HCT116 (cell line): ENCODE results near the gene TMEM205. TPM values are rescaled to one million over a fixed set of nuclear protein-coding genes. Genes with fewer than 3 reads are reported as not detected.

Experiments used
- ATAC-seq: fragments of 200-7000 bp; cut with Tn5 transposase; 2 replicates; pipeline ENCODE4 v1.9.1; 2020; ENCODE audit warnings: mild to moderate bottlenecking, moderate library complexity
- BruUV-seq: library from RNA; stranded (reverse); fragments of 400-500 nt; replicated peaks from 2 replicates; lab custom pipeline; 2021; lab: Mats Ljungman, UMichigan
- CTCF ChIA-PET: fragments of 300-600 bp; sonication (Branson Sonifier 250); formaldehyde crosslinking; loops from one replicate; lab custom pipeline; 2021; ENCODE audit warnings: antibody characterized with exemption; lab: Charles Lee
- POLR2A ChIA-PET: fragments of 300-600, 350-600 bp; sonication (Branson Sonifier 250); formaldehyde crosslinking; loops from one replicate; lab custom pipeline; 2021; ENCODE audit warnings: antibody characterized with exemption; lab: Charles Lee
- RAD21 ChIA-PET, 2 experiments: fragments of 300-600 bp; sonication (Branson Sonifier 250); formaldehyde crosslinking; loops; one replicate each; lab custom pipeline; 2023; ENCODE audit warnings: low total read pairs in 2 of 2; ENCODE audit not compliant: uncharacterized antibody in 2 of 2, unreplicated experiment in 2 of 2, low non-redundant PET in 1 of 2; lab: Charles Lee
- DNase-seq: peaks from one replicate; pipeline ENCODE4 v3.0.0-alpha.2; 2010; ENCODE audit warnings: low read depth, low spot score
- H2AFZ ChIP-seq: fragments of 200-600 bp; shearing (Covaris generic), sonication (generic); 2 replicates; pipeline ENCODE4 v1.6.1; 2017; ENCODE audit warnings: low read depth, mixed run types, mixed read lengths, antibody characterized with exemption, low read length; ENCODE audit not compliant: poor library complexity, severe bottlenecking
- H3K27ac ChIP-seq: 2 replicates; pipeline ENCODE4 v1.5.1; 2012; ENCODE audit warnings: low read depth, low read length
- H3K27me3 ChIP-seq: fragments of 200-600 bp; sonication (generic); 2 replicates; pipeline ENCODE4 v1.6.1; 2016; ENCODE audit warnings: mixed run types, low read length, mixed read lengths; ENCODE audit not compliant: insufficient read depth
- H3K36me3 ChIP-seq, 2 experiments: fragments of 200-500 bp in 1 of 2; fragments of 200-600 bp in 1 of 2; sonication (Bioruptor generic) in 1 of 2; sonication (generic) in 1 of 2; 2 replicates each; pipeline versions ENCODE4 v1.5.1 to v1.6.1; 2014 to 2016; ENCODE audit warnings: low read length in 2 of 2, inconsistent platforms in 1 of 2, mixed read lengths in 1 of 2, mixed run types in 1 of 2; ENCODE audit not compliant: insufficient read depth in 2 of 2, control insufficient read depth in 1 of 2
- H3K4me1 ChIP-seq, 2 experiments: fragments of 200-600 bp in 1 of 2; sonication (generic) in 1 of 2; 2 replicates each; pipeline versions ENCODE4 v1.5.1 to v1.6.1; 2012 to 2017; ENCODE audit warnings: low read length in 2 of 2, inconsistent platforms in 1 of 2, mild to moderate bottlenecking in 1 of 2, mixed read lengths in 1 of 2, mixed run types in 1 of 2, moderate library complexity in 1 of 2; ENCODE audit not compliant: insufficient read depth in 2 of 2, control insufficient read depth in 1 of 2
- H3K4me2 ChIP-seq: fragments of 200-600 bp; sonication (generic); 2 replicates; pipeline ENCODE4 v1.6.1; 2017; ENCODE audit warnings: mixed run types, low read length, mixed read lengths
- H3K4me3 ChIP-seq, 2 experiments: fragments of 200-600 bp in 1 of 2; sonication (generic) in 1 of 2; replicated peaks in 1 of 2; 2 replicates each; pipeline ENCODE4 v1.5.1; 2011 to 2016; ENCODE audit warnings: low read length in 2 of 2, control low read depth in 1 of 2, low read depth in 1 of 2, mild to moderate bottlenecking in 1 of 2, mixed read lengths in 1 of 2, mixed run types in 1 of 2
- H3K79me2 ChIP-seq: fragments of 200-600 bp; sonication (generic); 2 replicates; pipeline ENCODE4 v1.6.1; 2017; ENCODE audit warnings: mild to moderate bottlenecking, mixed run types, low read length, moderate library complexity, mixed read lengths; ENCODE audit not compliant: insufficient read depth
- H3K9ac ChIP-seq: fragments of 200-600 bp; sonication (generic); 2 replicates; pipeline ENCODE4 v1.6.1; 2016; ENCODE audit warnings: low read length, mixed read lengths
- H3K9me2 ChIP-seq: fragments of 200-600 bp; sonication (generic), shearing (Covaris generic); 2 replicates; pipeline ENCODE4 v1.6.1; 2017; ENCODE audit warnings: mixed run types, mild to moderate bottlenecking, moderate library complexity; ENCODE audit not compliant: insufficient read depth
- H3K9me3 ChIP-seq, 2 experiments: fragments of 200-500 bp in 1 of 2; fragments of 200-600 bp in 1 of 2; sonication (Bioruptor generic) in 1 of 2; sonication (generic) in 1 of 2; 2 replicates each; pipeline ENCODE4 v1.6.1; 2014 to 2017; ENCODE audit warnings: low read length in 2 of 2, mixed read lengths in 2 of 2, inconsistent platforms in 1 of 2, low read depth in 1 of 2, mild to moderate bottlenecking in 1 of 2, mixed run types in 1 of 2, moderate library complexity in 1 of 2; ENCODE audit not compliant: control insufficient read depth in 1 of 2, insufficient read depth in 1 of 2
- H4K20me1 ChIP-seq: fragments of 200-600 bp; sonication (generic), shearing (Covaris generic); 2 replicates; pipeline ENCODE4 v1.6.1; 2017; ENCODE audit warnings: mixed run types, mild to moderate bottlenecking, moderate library complexity; ENCODE audit not compliant: insufficient read depth
- CBX3 ChIP-seq: IDR thresholded peaks from 2 replicates; pipeline ENCODE4 v1.6.1; 2012; ENCODE audit warnings: low read depth
- CEBPB ChIP-seq: IDR thresholded peaks from 2 replicates; pipeline ENCODE4 v1.6.1; 2012; ENCODE audit warnings: low read depth
- EGR1 ChIP-seq: IDR thresholded peaks from 2 replicates; pipeline ENCODE4 v1.6.1; 2012; ENCODE audit warnings: low read depth
- ELF1 ChIP-seq: IDR thresholded peaks from 2 replicates; pipeline ENCODE4 v1.6.1; 2012; ENCODE audit warnings: low read depth, borderline replicate concordance
- EZH2phosphoT487 ChIP-seq: fragments of 200-600 bp; IDR thresholded peaks from 2 replicates; pipeline ENCODE4 v1.6.1; 2018; ENCODE audit warnings: antibody characterized with exemption, borderline replicate concordance
- FOSL1 ChIP-seq: IDR thresholded peaks from 2 replicates; pipeline ENCODE4 v1.6.1; 2012; ENCODE audit warnings: low read depth
- JUND ChIP-seq: IDR thresholded peaks from 2 replicates; pipeline ENCODE4 v1.6.1; 2012
- MAX ChIP-seq: IDR thresholded peaks from 2 replicates; pipeline ENCODE4 v1.6.1; 2012
- POLR2A ChIP-seq: IDR thresholded peaks from 2 replicates; pipeline ENCODE4 v1.7.0; 2011; ENCODE audit warnings: borderline replicate concordance; ENCODE audit not compliant: insufficient read depth, insufficient read length; ENCODE audit errors: extremely low read depth
- POLR2AphosphoS5 ChIP-seq: IDR thresholded peaks from 2 replicates; pipeline ENCODE4 v1.6.1; 2011; ENCODE audit warnings: mild to moderate bottlenecking, low read depth, low read length, moderate library complexity
- REST ChIP-seq: IDR thresholded peaks from 2 replicates; pipeline ENCODE4 v1.6.1; 2012; ENCODE audit warnings: low read depth
- SIN3A ChIP-seq: IDR thresholded peaks from 2 replicates; pipeline ENCODE4 v1.6.1; 2012; ENCODE audit warnings: low read depth
- SP1 ChIP-seq: IDR thresholded peaks from 2 replicates; pipeline ENCODE4 v1.6.1; 2012; ENCODE audit warnings: low read depth
- SRF ChIP-seq: IDR thresholded peaks from 2 replicates; pipeline ENCODE4 v1.6.1; 2012; ENCODE audit warnings: low read depth
- TCF7L2 ChIP-seq: IDR thresholded peaks from 2 replicates; pipeline ENCODE4 v1.7.0; 2011; ENCODE audit warnings: borderline replicate concordance, inconsistent platforms; ENCODE audit not compliant: insufficient read depth, insufficient read length; ENCODE audit errors: extremely low read depth
- ZFX ChIP-seq: fragments of 450-650 bp; IDR thresholded peaks from 2 replicates; pipeline ENCODE4 v1.6.1; 2017
- ZNF274 ChIP-seq: fragments of 200-500 bp; sonication (Bioruptor generic); IDR thresholded peaks from 2 replicates; pipeline ENCODE4 v1.6.1; 2014; ENCODE audit warnings: mild to moderate bottlenecking, low read depth, low read length, inconsistent platforms
- intact Hi-C: fragments of 100-400 bp; cut with micrococcal nuclease; formaldehyde crosslinking; loops from 2 replicates; pipeline ENCODE4 v1.10.0; 2022
- total RNA-seq: library from RNA; stranded (reverse); gene quantifications from one replicate; pipeline ENCODE4 v1.2.1, GENCODE V29; 2021; ENCODE audit not compliant: unreplicated experiment
- TF ChIP-seq, protein P1 (sequence below): IDR thresholded peaks from 2 replicates; pipeline ENCODE4 v1.6.1; 2012
- TF ChIP-seq, protein P2 (sequence below), 3 experiments: fragments of 200-600 bp in 1 of 3; sonication (generic) in 1 of 3; IDR thresholded peaks in 2 of 3; conservative IDR thresholded peaks in 1 of 3; 2 replicates each; pipeline ENCODE4 v1.5.1; 2012 to 2017; ENCODE audit warnings: low read depth in 2 of 3, low read length in 2 of 3, antibody characterized with exemption in 1 of 3, borderline replicate concordance in 1 of 3, control low read depth in 1 of 3, mild to moderate bottlenecking in 1 of 3, mixed read lengths in 1 of 3, mixed run types in 1 of 3, moderate library complexity in 1 of 3; ENCODE audit not compliant: insufficient read depth in 1 of 3

TMEM205 gene
- total RNA-seq, 1 experiment from 2014 or later = 55.9 TPM

GRCh38 chr19:11377756-11378155, 31.7 kb upstream of the TMEM205 start:
- Histone ChIP-seq H3K27ac (peak overlapping the region; percentile 72), H3K9me2 (no peaks in the 10 kb centered on the region), H3K9me3 (no peaks in the 10 kb centered on the region), H3K4me2 (peak overlapping the region; percentile 97), H3K27me3 (no peaks in the 10 kb centered on the region), H3K36me3 (no peaks in the 10 kb centered on the region), H3K4me3 (no peak overlapping the region), H3K9ac (peak overlapping the region; percentile 51; the same call in 1 of the 2 replicates), H2AFZ (no peak overlapping the region), H3K79me2 (peaks cover 7% of the 10 kb centered on the region; the same call in 1 of the 2 replicates), H4K20me1 (no peaks in the 10 kb centered on the region), H3K4me1 (peaks cover 56 to 77% of the 10 kb centered on the region in 2 experiments)
- ChIA-PET RAD21 (no interaction called here), CTCF (interaction anchor here (1.0 to 1.7 kb wide), 4 partner anchors 57 to 107 kb away, joined by 3 to 8 read pairs (median 6); partner anchors contain the start of genes ODAD3 and PRKCSH), POLR2A (interaction anchor here (0.7 kb wide), 1 partner anchor 181 kb away, joined by 3 read pairs; the partner anchor contains the start of gene ELOF1)
- BruUV-seq = no TSS peak
- intact Hi-C loops = loop anchor here (1.0 kb wide), 1 partner anchor 69 kb away; no protein-coding TSS in a partner anchor
- TF ChIP-seq REST (no peak), MAX (no peak), POLR2AphosphoS5 (no peak), SIN3A (no peak), CBX3 (no peak), TCF7L2 (no peak), ZNF274 (no peak), POLR2A (no peak), EGR1 (no peak), CEBPB (no peak), JUND (no peak), ELF1 (no peak), SRF (no peak), FOSL1 (no peak), SP1 (no peak), EZH2phosphoT487 (no peak), ZFX (no peak)
- TF ChIP-seq, protein P1, sequence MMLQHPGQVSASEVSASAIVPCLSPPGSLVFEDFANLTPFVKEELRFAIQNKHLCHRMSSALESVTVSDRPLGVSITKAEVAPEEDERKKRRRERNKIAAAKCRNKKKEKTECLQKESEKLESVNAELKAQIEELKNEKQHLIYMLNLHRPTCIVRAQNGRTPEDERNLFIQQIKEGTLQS = no peak
- TF ChIP-seq, protein P2, sequence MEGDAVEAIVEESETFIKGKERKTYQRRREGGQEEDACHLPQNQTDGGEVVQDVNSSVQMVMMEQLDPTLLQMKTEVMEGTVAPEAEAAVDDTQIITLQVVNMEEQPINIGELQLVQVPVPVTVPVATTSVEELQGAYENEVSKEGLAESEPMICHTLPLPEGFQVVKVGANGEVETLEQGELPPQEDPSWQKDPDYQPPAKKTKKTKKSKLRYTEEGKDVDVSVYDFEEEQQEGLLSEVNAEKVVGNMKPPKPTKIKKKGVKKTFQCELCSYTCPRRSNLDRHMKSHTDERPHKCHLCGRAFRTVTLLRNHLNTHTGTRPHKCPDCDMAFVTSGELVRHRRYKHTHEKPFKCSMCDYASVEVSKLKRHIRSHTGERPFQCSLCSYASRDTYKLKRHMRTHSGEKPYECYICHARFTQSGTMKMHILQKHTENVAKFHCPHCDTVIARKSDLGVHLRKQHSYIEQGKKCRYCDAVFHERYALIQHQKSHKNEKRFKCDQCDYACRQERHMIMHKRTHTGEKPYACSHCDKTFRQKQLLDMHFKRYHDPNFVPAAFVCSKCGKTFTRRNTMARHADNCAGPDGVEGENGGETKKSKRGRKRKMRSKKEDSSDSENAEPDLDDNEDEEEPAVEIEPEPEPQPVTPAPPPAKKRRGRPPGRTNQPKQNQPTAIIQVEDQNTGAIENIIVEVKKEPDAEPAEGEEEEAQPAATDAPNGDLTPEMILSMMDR (IDR thresholded peaks at IDR 0.05 in 2 of 3, conservative IDR thresholded peaks at IDR 0.05 in 1 of 3; ENCODE audit: borderline replicate concordance in 1 of 3, insufficient read depth in 1 of 3, low read depth in 2 of 3, low read length in 2 of 3) = no peak
- ATAC-seq (no peak), DNase-seq (no peak)
